Activated CD4-positive, alpha-beta memory T cell treated with anti-CD3 and anti-CD28 coated beads for 36 hours (primary cell): ENCODE results near the gene C1orf159. TPM values are rescaled to one million over a fixed set of nuclear protein-coding genes. Genes with fewer than 3 reads are reported as not detected.
A peak's percentile ranks its signal among the peaks of the same experiment; 100 is the strongest.

Experiments used
- CTCF ChIA-PET: fragments of 350-600 bp; sonication (Branson Sonifier 250); formaldehyde crosslinking; loops from one replicate; lab custom pipeline; 2021; ENCODE audit warnings: antibody characterized with exemption, inconsistent platforms; lab: Charles Lee
- POLR2A ChIA-PET: fragments of 350-600 bp; sonication (Branson Sonifier 250); formaldehyde crosslinking; loops from one replicate; lab custom pipeline; 2021; ENCODE audit warnings: antibody characterized with exemption; lab: Charles Lee
- DNase-seq: peaks from one replicate; pipeline ENCODE4 v3.0.0-alpha.2; 2020
- H3K27ac Mint-ChIP-seq: one replicate; pipeline ENCODE4 v1.8.0; 2021; ENCODE audit warnings: mixed read lengths
- H3K27me3 Mint-ChIP-seq: one replicate; pipeline ENCODE4 v1.8.0; 2021; ENCODE audit warnings: mixed read lengths
- H3K36me3 Mint-ChIP-seq: one replicate; pipeline ENCODE4 v1.8.0; 2021; ENCODE audit warnings: mixed read lengths
- H3K4me1 Mint-ChIP-seq: one replicate; pipeline ENCODE4 v1.8.0; 2021; ENCODE audit warnings: low read depth, mixed read lengths
- H3K4me3 Mint-ChIP-seq: one replicate; pipeline ENCODE4 v1.8.0; 2021; ENCODE audit warnings: mild to moderate bottlenecking, mixed read lengths
- H3K9me3 Mint-ChIP-seq: one replicate; pipeline ENCODE4 v1.8.0; 2021; ENCODE audit warnings: mixed read lengths
- intact Hi-C: fragments of 100-400 bp; cut with micrococcal nuclease; formaldehyde crosslinking; loops from one replicate; pipeline ENCODE4 v1.15.1; 2023
- total RNA-seq, 2 experiments: library from RNA; stranded (reverse); gene quantifications; one replicate each; pipeline ENCODE4 v1.2.3, GENCODE V29; 2021

C1orf159 gene
- total RNA-seq, 2 experiments from 2014 or later = 19.5 to 20.5 TPM

GRCh38 chr1:1125945-1126344 is 10.1 kb upstream of the C1orf159 start:
- Mint-ChIP-seq H3K27ac (no peak overlapping the region), H3K9me3 (peaks cover 3% of the 10 kb centered on the region), H3K4me3 (no peak overlapping the region), H3K27me3 (no peaks in the 10 kb centered on the region), H3K36me3 (no peaks in the 10 kb centered on the region), H3K4me1 (peaks cover 3% of the 10 kb centered on the region)
- ChIA-PET CTCF (no interaction called here), POLR2A (no interaction called here)
- DNase-seq = no peak
- intact Hi-C loops = no loop called here

GRCh38 chr1:1124786-1125642 is 9.1 kb upstream of the C1orf159 start:
- DNase-seq = no peak
- ChIA-PET POLR2A (no interaction called here), CTCF (interaction anchor here (0.7 to 1.5 kb wide), 3 partner anchors 106 to 167 kb away, joined by 3 to 5 read pairs (median 4); no protein-coding TSS in a partner anchor)
- Mint-ChIP-seq H3K36me3 (no peaks in the 10 kb centered on the region), H3K27ac (no peak overlapping the region), H3K9me3 (peaks cover 3% of the 10 kb centered on the region), H3K4me3 (no peak overlapping the region), H3K4me1 (peaks cover 3% of the 10 kb centered on the region), H3K27me3 (no peaks in the 10 kb centered on the region)
- intact Hi-C loops = no loop called here

- POLR2A ChIA-PET = no interaction called here
- CTCF ChIA-PET = interaction anchor here (1.1 to 1.5 kb wide), 2 partner anchors 126 to 167 kb away, joined by 4 to 5 read pairs; no protein-coding TSS in a partner anchor
These were observed 8.6 kb upstream of the C1orf159 start for GRCh38 chr1:1124508-1124785.

GRCh38 chr1:1123581-1124507 is 8.0 kb upstream of the C1orf159 start:
- CTCF ChIA-PET = interaction anchor here (1.1 to 3.4 kb wide), 5 partner anchors 84 to 168 kb away, joined by 4 to 74 read pairs (median 13); partner anchors contain the start of genes B3GALT6 and SDF4
- POLR2A ChIA-PET = interaction anchor here (0.6 kb wide), 1 partner anchor 203 kb away, joined by 3 read pairs; no protein-coding TSS in a partner anchor
- Mint-ChIP-seq H3K9me3 (peaks cover 3% of the 10 kb centered on the region), H3K27me3 (peaks cover 7% of the 10 kb centered on the region), H3K4me3 (no peak overlapping the region), H3K4me1 (peaks cover 3% of the 10 kb centered on the region), H3K36me3 (no peaks in the 10 kb centered on the region), H3K27ac (peak overlapping the region; percentile 38)
- DNase-seq = peak; percentile 40
- intact Hi-C loops = loop anchor here (2.0 kb wide), 1 partner anchor 167 kb away; no protein-coding TSS in a partner anchor

More at GRCh38 chr1:1124508-1124785, 8.6 kb upstream of the C1orf159 start:
- Mint-ChIP-seq H3K9me3 (peaks cover 3% of the 10 kb centered on the region), H3K27me3 (peaks cover 1% of the 10 kb centered on the region), H3K4me3 (no peak overlapping the region), H3K4me1 (peaks cover 3% of the 10 kb centered on the region), H3K36me3 (no peaks in the 10 kb centered on the region), H3K27ac (no peak overlapping the region)
- DNase-seq = no peak
- intact Hi-C loops = no loop called here

- no peak overlapping the region for H3K4me3 Mint-ChIP-seq
- CTCF ChIA-PET = interaction anchor here (0.6 to 3.4 kb wide), 47 partner anchors 8 to 318 kb away, joined by 3 to 74 read pairs (median 6); partner anchors contain the start of genes B3GALT6, C1QTNF12, CCNL2 and SDF4
- H3K4me1 Mint-ChIP-seq = peaks cover 3% of the 10 kb centered on the region
- H3K27me3 Mint-ChIP-seq = peaks cover 7% of the 10 kb centered on the region
- H3K27ac Mint-ChIP-seq = no peak overlapping the region
- peaks cover 3% of the 10 kb centered on the region for H3K9me3 Mint-ChIP-seq
- POLR2A ChIA-PET = interaction anchor here (0.6 to 1.5 kb wide), 6 partner anchors 90 to 202 kb away, joined by 3 read pairs; no protein-coding TSS in a partner anchor
- DNase-seq = no peak
- intact Hi-C loops = loop anchor here (2.0 kb wide), 1 partner anchor 168 kb away; no protein-coding TSS in a partner anchor
- H3K36me3 Mint-ChIP-seq = no peaks in the 10 kb centered on the region
These were observed 7.1 kb upstream of the C1orf159 start for GRCh38 chr1:1122981-1123480.

- ChIA-PET POLR2A (interaction anchor here (0.6 to 1.5 kb wide), 7 partner anchors 76 to 128 kb away, joined by 3 read pairs; no protein-coding TSS in a partner anchor), CTCF (interaction anchor here (0.6 to 3.4 kb wide), 57 partner anchors 8 to 318 kb away, joined by 3 to 74 read pairs (median 5); partner anchors contain the start of genes B3GALT6, C1QTNF12, CCNL2 and ISG15)
- DNase-seq = peak; percentile 89
- Mint-ChIP-seq H3K4me1 (peaks cover 6% of the 10 kb centered on the region), H3K4me3 (no peak overlapping the region), H3K27me3 (peaks cover 7% of the 10 kb centered on the region), H3K27ac (no peak overlapping the region), H3K36me3 (no peaks in the 10 kb centered on the region), H3K9me3 (peaks cover 3% of the 10 kb centered on the region)
- intact Hi-C loops = loop anchor here (2.0 kb wide), 1 partner anchor 169 kb away; no protein-coding TSS in a partner anchor
These were observed 6.4 kb upstream of the C1orf159 start for GRCh38 chr1:1122078-1122811.

- intact Hi-C loops = loop anchor here (2.0 kb wide), 1 partner anchor 169 kb away; no protein-coding TSS in a partner anchor
- ChIA-PET POLR2A (interaction anchor here (0.6 to 1.5 kb wide), 4 partner anchors 77 to 110 kb away, joined by 3 read pairs; no protein-coding TSS in a partner anchor), CTCF (interaction anchor here (0.6 to 3.4 kb wide), 36 partner anchors 9 to 277 kb away, joined by 3 to 74 read pairs (median 6); partner anchors contain the start of genes B3GALT6, C1QTNF12, CCNL2 and ISG15)
- no peak for DNase-seq
- Mint-ChIP-seq H3K4me3 (no peak overlapping the region), H3K27ac (no peak overlapping the region), H3K27me3 (peaks cover 7% of the 10 kb centered on the region), H3K9me3 (peaks cover 3% of the 10 kb centered on the region), H3K36me3 (no peaks in the 10 kb centered on the region), H3K4me1 (peaks cover 6% of the 10 kb centered on the region)
These were observed 5.8 kb upstream of the C1orf159 start for GRCh38 chr1:1121611-1122077.

GRCh38 chr1:1120866-1121591 is 5.1 kb upstream of the C1orf159 start:
- CTCF ChIA-PET = interaction anchor here (0.7 to 3.4 kb wide), 28 partner anchors 10 to 253 kb away, joined by 3 to 74 read pairs (median 7); partner anchors contain the start of genes B3GALT6, ISG15 and SDF4
- POLR2A ChIA-PET = interaction anchor here (0.6 to 1.5 kb wide), 3 partner anchors 77 to 110 kb away, joined by 3 read pairs; no protein-coding TSS in a partner anchor
- intact Hi-C loops = no loop called here

GRCh38 chr1:1120096-1120495 is 4.2 kb upstream of the C1orf159 start:
- Mint-ChIP-seq H3K9me3 (peaks cover 3% of the 10 kb centered on the region), H3K4me3 (no peak overlapping the region), H3K4me1 (peaks cover 7% of the 10 kb centered on the region), H3K27ac (no peak overlapping the region), H3K27me3 (peaks cover 7% of the 10 kb centered on the region), H3K36me3 (no peaks in the 10 kb centered on the region)
- intact Hi-C loops = no loop called here
- CTCF ChIA-PET = interaction anchor here (1.0 to 3.4 kb wide), 4 partner anchors 79 to 171 kb away, joined by 3 to 74 read pairs (median 8); no protein-coding TSS in a partner anchor
- DNase-seq = no peak
- POLR2A ChIA-PET = no interaction called here

More at GRCh38 chr1:1120866-1121591, 5.1 kb upstream of the C1orf159 start:
- H3K27me3 Mint-ChIP-seq = peaks cover 7% of the 10 kb centered on the region
- H3K4me3 Mint-ChIP-seq = no peak overlapping the region
- no peak for DNase-seq
- H3K36me3 Mint-ChIP-seq = no peaks in the 10 kb centered on the region
- no peak overlapping the region for H3K27ac Mint-ChIP-seq
- H3K4me1 Mint-ChIP-seq = peaks cover 6% of the 10 kb centered on the region
- peaks cover 3% of the 10 kb centered on the region for H3K9me3 Mint-ChIP-seq
